NT2/D1 (cell line): ENCODE results near the gene C12orf76.

Experiments
- YY1 ChIP-seq: IDR thresholded peaks from 2 replicates; pipeline ENCODE4 v1.6.1; 2011; ENCODE audit not compliant: insufficient read length, insufficient read depth
- ZNF274 ChIP-seq: IDR thresholded peaks from 2 replicates; pipeline ENCODE4 v1.6.1; 2011; ENCODE audit warnings: mild to moderate bottlenecking, low read depth, low read length

DNA sequence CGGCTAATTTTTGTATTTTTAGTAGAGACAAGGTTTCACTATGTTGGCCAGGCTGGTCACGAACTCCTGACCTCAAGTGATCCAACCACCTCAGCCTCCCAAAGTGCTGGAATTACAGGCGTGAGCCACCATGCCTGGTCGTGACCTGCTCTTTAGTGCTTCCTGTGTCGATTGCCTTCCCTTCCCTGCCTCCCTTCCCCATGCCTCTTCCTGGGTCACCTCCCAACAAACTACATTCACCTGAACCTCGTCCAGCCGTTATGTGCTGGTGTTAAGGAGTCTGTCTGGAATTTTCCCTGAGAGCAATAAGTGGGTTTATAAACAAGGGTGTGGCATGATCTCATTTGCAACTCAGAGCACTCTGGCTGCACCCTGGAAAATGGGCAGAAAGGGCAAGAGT is 32.1 kb upstream of the C12orf76 start:
- no peak for TF ChIP-seq ZNF274
- no peak for TF ChIP-seq YY1
